CD14-positive monocyte (primary cell): ENCODE results near the gene ADPRM. TPM values are rescaled to one million over a fixed set of nuclear protein-coding genes. Genes with fewer than 3 reads are reported as not detected.

ENCODE experiments used
- DNase-seq, 3 donors: peaks; one replicate each; pipeline ENCODE4 v3.0.0-alpha.2; 2011 to 2022
- H2AFZ ChIP-seq: 2 replicates; pipeline ENCODE4 v1.6.0; 2012; ENCODE audit warnings: mild to moderate bottlenecking, low read depth, low read length, inconsistent platforms; ENCODE audit not compliant: insufficient read depth, poor library complexity, severe bottlenecking
- H3K27ac ChIP-seq, 2 donors: 1 replicate in 1 of 2; 2 replicates in 1 of 2; pipeline ENCODE4 v1.5.1; 2012 to 2013; ENCODE audit warnings: low read length in 2 of 2, control low read depth in 1 of 2, inconsistent platforms in 1 of 2, low read depth in 1 of 2, mild to moderate bottlenecking in 1 of 2
- H3K27me3 ChIP-seq, 2 donors: one replicate each; pipeline versions ENCODE4 v1.6.0 to v1.6.1; 2011 to 2013; ENCODE audit warnings: low read length in 2 of 2; ENCODE audit not compliant: control insufficient read depth in 2 of 2, insufficient read depth in 2 of 2
- H3K36me3 ChIP-seq, 2 donors: replicated peaks in 1 of 2; 1 replicate in 1 of 2; 2 replicates in 1 of 2; pipeline versions ENCODE4 v1.5.1 to v1.6.1; 2012 to 2013; ENCODE audit warnings: low read length in 2 of 2, control low read depth in 1 of 2, inconsistent platforms in 1 of 2, mild to moderate bottlenecking in 1 of 2; ENCODE audit not compliant: insufficient read depth in 2 of 2, control insufficient read depth in 1 of 2
- H3K4me1 ChIP-seq, 2 donors: 1 replicate in 1 of 2; 2 replicates in 1 of 2; pipeline versions ENCODE4 v1.5.1 to v1.6.1; 2012 to 2013; ENCODE audit warnings: low read length in 2 of 2, control low read depth in 1 of 2, inconsistent platforms in 1 of 2, mild to moderate bottlenecking in 1 of 2, moderate library complexity in 1 of 2; ENCODE audit not compliant: insufficient read depth in 2 of 2, control insufficient read depth in 1 of 2
- H3K4me2 ChIP-seq: replicated peaks from 2 replicates; pipeline ENCODE3; 2012; ENCODE audit warnings: low read length, moderate library complexity, mild to moderate bottlenecking; ENCODE audit not compliant: poor library complexity, severe bottlenecking; ENCODE audit errors: extremely low read depth
- H3K4me3 ChIP-seq, 3 experiments: fragments of 200-600 bp in 1 of 3; sonication (generic) in 1 of 3; replicated peaks in 1 of 3; 1 replicate in 2 of 3; 2 replicates in 1 of 3; pipeline ENCODE4 v1.5.1; 2011 to 2013; ENCODE audit warnings: low read length in 3 of 3, mild to moderate bottlenecking in 3 of 3, control low read depth in 2 of 3, low read depth in 2 of 3, inconsistent platforms in 1 of 3, moderate library complexity in 1 of 3
- H3K79me2 ChIP-seq: 2 replicates; pipeline ENCODE4 v1.6.0; 2012; ENCODE audit warnings: mild to moderate bottlenecking, control low read depth, inconsistent platforms, low read length, moderate library complexity; ENCODE audit not compliant: insufficient read depth
- H3K9ac ChIP-seq: 2 replicates; pipeline ENCODE4 v1.6.0; 2017; ENCODE audit warnings: low read length, mild to moderate bottlenecking; ENCODE audit not compliant: insufficient read depth, poor library complexity, severe bottlenecking
- H3K9me3 ChIP-seq, 2 donors: replicated peaks in 1 of 2; 1 replicate in 1 of 2; 2 replicates in 1 of 2; pipeline versions ENCODE4 v1.5.1 to v1.6.1; 2012 to 2013; ENCODE audit warnings: low read length in 2 of 2, control low read depth in 1 of 2; ENCODE audit not compliant: control insufficient read depth in 1 of 2, insufficient read depth in 1 of 2
- H4K20me1 ChIP-seq: 2 replicates; pipeline ENCODE4 v1.6.0; 2012; ENCODE audit warnings: mild to moderate bottlenecking, low read length, control low read depth, moderate library complexity; ENCODE audit not compliant: insufficient read depth
- H3K27ac Mint-ChIP-seq, 7 donors: one replicate each; pipeline ENCODE4 v1.8.0; 2020; ENCODE audit warnings: mild to moderate bottlenecking in 7 of 7, mixed read lengths in 7 of 7, moderate library complexity in 6 of 7, inconsistent platforms in 2 of 7
- H3K27me3 Mint-ChIP-seq, 3 donors: one replicate each; pipeline ENCODE4 v1.8.0; 2021 to 2022; ENCODE audit warnings: low read depth in 3 of 3, mild to moderate bottlenecking in 3 of 3, mixed read lengths in 3 of 3, moderate library complexity in 3 of 3, inconsistent platforms in 1 of 3
- H3K36me3 Mint-ChIP-seq, 2 donors: one replicate each; pipeline ENCODE4 v1.8.0; 2020; ENCODE audit warnings: mixed read lengths in 2 of 2, inconsistent platforms in 1 of 2, mild to moderate bottlenecking in 1 of 2
- H3K4me1 Mint-ChIP-seq: one replicate; pipeline ENCODE4 v1.8.0; 2020; ENCODE audit warnings: mild to moderate bottlenecking, mixed read lengths
- H3K4me3 Mint-ChIP-seq, 2 donors: one replicate each; pipeline ENCODE4 v1.8.0; 2020; ENCODE audit warnings: mild to moderate bottlenecking in 2 of 2, mixed read lengths in 2 of 2, moderate library complexity in 1 of 2
- H3K9me3 Mint-ChIP-seq, 7 donors: one replicate each; pipeline ENCODE4 v1.8.0; 2020 to 2022; ENCODE audit warnings: mixed read lengths in 7 of 7, mild to moderate bottlenecking in 6 of 7, moderate library complexity in 6 of 7, inconsistent platforms in 2 of 7
- CTCF ChIP-seq: fragments of 200-600 bp; IDR thresholded peaks from one replicate; pipeline ENCODE4 v1.8.0; 2022; ENCODE audit warnings: antibody characterized with exemption, mild to moderate bottlenecking
- WGBS: methylation state at CpG from one replicate; pipeline ENCODE4 v1.1.5; 2013; ENCODE audit warnings: missing lambda C conversion rate; ENCODE audit not compliant: insufficient coverage; 5-methylcytosine and 5-hydroxymethylcytosine counted together
- intact Hi-C, 2 donors: fragments of 100-400 bp; cut with micrococcal nuclease; formaldehyde crosslinking; loops; one replicate each; pipeline versions ENCODE4 v1.15.0 to v1.15.1; 2023
- polyA plus RNA-seq, 3 donors: library from polyadenylated mRNA; depleted of rRNA in 1 of 3; unstranded in 2 of 3; stranded (reverse) in 1 of 3; fragments of 300-500 nt in 2 of 3; fragments of >200 nt in 1 of 3; fragmentation: Illumina TruSeq in 2 of 3; gene quantifications; 1 replicate in 2 of 3; 2 replicates in 1 of 3; pipeline ENCODE4 v1.2.3, GENCODE V29; 2012 to 2021

Gene ADPRM
- polyA plus RNA-seq, 3 donors = 6.0 to 9.3 (median 7.5) TPM

GRCh38 chr17:10657148-10657547 lies 40.2 kb upstream of the ADPRM start, which contains the start of gene MYH3:
TSS of gene MYH3 (minus strand) at chr17:10657309. CDS start at chr17:10655064, 2,245 bp downstream.
- peak within 1 kb of the TSS in 1 of 7 donors; percentile 43 for H3K27ac Mint-ChIP-seq
- peaks cover 0 to 1% (median 0%) of the 10 kb centered on the region in 7 donors for H3K9me3 Mint-ChIP-seq
- Histone ChIP-seq H3K27ac (no peak within 1 kb of the TSS), H3K4me1 (peaks cover 0 to 6% of the 10 kb centered on the region in 2 donors), H3K9ac (no peak within 1 kb of the TSS), H2AFZ (no peak within 1 kb of the TSS), H4K20me1 (no peaks in the 10 kb centered on the region), H3K79me2 (no peaks in the 10 kb centered on the region), H3K9me3 (no peaks in the 10 kb centered on the region), H3K27me3 (no peaks in the 10 kb centered on the region), H3K4me3 (no peak within 1 kb of the TSS), H3K4me2 (no peak within 1 kb of the TSS), H3K36me3 (no peaks in the 10 kb centered on the region)
- intact Hi-C loops = no loop called here
- 99% methylated on average over 8 of the region's 15 CpGs for WGBS
- H3K36me3 Mint-ChIP-seq = peaks cover 3 to 7% of the 10 kb centered on the region in 2 donors
- DNase-seq = no peak
- no peak within 1 kb of the TSS for H3K4me3 Mint-ChIP-seq
- no peak for TF ChIP-seq CTCF
- H3K4me1 Mint-ChIP-seq = peaks cover 15% of the 10 kb centered on the region
- peaks cover 0 to 2% (median 1%) of the 10 kb centered on the region in 3 donors for H3K27me3 Mint-ChIP-seq

- TF ChIP-seq CTCF = no peak
- DNase-seq = no peak
- peaks cover 0 to 2% (median 1%) of the 10 kb centered on the region in 3 donors for H3K27me3 Mint-ChIP-seq
- H3K27ac Mint-ChIP-seq = peak overlapping the region in 1 of 7 donors; percentile 43
- Histone ChIP-seq H3K27me3 (no peaks in the 10 kb centered on the region), H3K36me3 (no peaks in the 10 kb centered on the region), H2AFZ (no peak overlapping the region), H3K79me2 (no peaks in the 10 kb centered on the region), H3K4me3 (no peak overlapping the region), H3K9me3 (no peaks in the 10 kb centered on the region), H3K9ac (no peak overlapping the region), H3K4me2 (no peak overlapping the region), H4K20me1 (no peaks in the 10 kb centered on the region), H3K4me1 (peaks cover 0 to 4% of the 10 kb centered on the region in 2 donors), H3K27ac (no peak overlapping the region)
- H3K4me3 Mint-ChIP-seq = no peak overlapping the region
- 88% methylated on average over 6 of the region's 10 CpGs for WGBS
- peaks cover 12% of the 10 kb centered on the region for H3K4me1 Mint-ChIP-seq
- intact Hi-C loops = no loop called here
- peaks cover 0 to 1% (median 0%) of the 10 kb centered on the region in 7 donors for H3K9me3 Mint-ChIP-seq
- H3K36me3 Mint-ChIP-seq = peaks cover 3 to 7% of the 10 kb centered on the region in 2 donors
Observed at GRCh38 chr17:10657879-10658278, 39.5 kb upstream of the ADPRM start.
